ENCODE results near the gene SHISA3. TPM values are rescaled to one million over a fixed set of nuclear protein-coding genes. Genes with fewer than 3 reads are reported as not detected.
A peak's percentile ranks its signal among the peaks of the same experiment; 100 is the strongest.

SHISA3 gene
- polyA plus RNA-seq, 4 donors: 79.9 to 147 (median 91.2) TPM

GRCh38 chr4:42390622-42391354 is 6.5 kb upstream of the SHISA3 start:
- no peak for DNase-seq (ENCODE audit: low read depth in 4 of 4, low spot score in 2 of 4)

GRCh38 chr4:42391355-42391664 is 6.0 kb upstream of the SHISA3 start:
- DNase-seq (ENCODE audit: low read depth in 4 of 4, low spot score in 2 of 4): no peak

GRCh38 chr4:42391981-42392380 is 5.3 kb upstream of the SHISA3 start:
- DNase-seq (ENCODE audit: low read depth in 4 of 4, low spot score in 2 of 4): no peak

- no peak for DNase-seq (ENCODE audit: low read depth in 4 of 4, low spot score in 2 of 4)
Observed at GRCh38 chr4:42392436-42392835, 4.9 kb upstream of the SHISA3 start.

GRCh38 chr4:42395595-42395994 is 1.7 kb upstream of the SHISA3 start:
- no peak for DNase-seq (ENCODE audit: low read depth in 4 of 4, low spot score in 2 of 4)

GRCh38 chr4:42396361-42396751 is 932 bp upstream of the SHISA3 start:
- DNase-seq (ENCODE audit: low read depth in 4 of 4, low spot score in 2 of 4): no peak

GRCh38 chr4:42397635-42398170 is 415 bp downstream of the SHISA3 start:
- no peak for DNase-seq (ENCODE audit: low read depth in 4 of 4, low spot score in 2 of 4)

GRCh38 chr4:42398171-42398870 is 1.0 kb downstream of the SHISA3 start:
- no peak for DNase-seq (ENCODE audit: low read depth in 4 of 4, low spot score in 2 of 4)

- peak in 1 of 4 donors; percentile 73 for DNase-seq (ENCODE audit: low read depth in 4 of 4, low spot score in 2 of 4)
Observed at GRCh38 chr4:42398871-42399331, 1.6 kb downstream of the SHISA3 start.

- DNase-seq (ENCODE audit: low read depth in 4 of 4, low spot score in 2 of 4): no peak
Observed at GRCh38 chr4:42399393-42399792, 2.1 kb downstream of the SHISA3 start.

- no peak for DNase-seq (ENCODE audit: low read depth in 4 of 4, low spot score in 2 of 4)
Observed at GRCh38 chr4:42401171-42401570, 3.9 kb downstream of the SHISA3 start.

GRCh38 chr4:42404001-42404400 is 6.7 kb downstream of the SHISA3 start:
- no peak for DNase-seq (ENCODE audit: low read depth in 4 of 4, low spot score in 2 of 4)

- DNase-seq (ENCODE audit: low read depth in 4 of 4, low spot score in 2 of 4): no peak
Observed at GRCh38 chr4:42410446-42410845, 13.2 kb downstream of the SHISA3 start.

GRCh38 chr4:42411803-42412202 is 14.5 kb downstream of the SHISA3 start:
- no peak for DNase-seq (ENCODE audit: low read depth in 4 of 4, low spot score in 2 of 4)

GRCh38 chr4:42412251-42412650 is 15.0 kb downstream of the SHISA3 start:
- no peak for DNase-seq (ENCODE audit: low read depth in 4 of 4, low spot score in 2 of 4)

- DNase-seq (ENCODE audit: low read depth in 4 of 4, low spot score in 2 of 4): no peak
Observed at GRCh38 chr4:42415281-42415680, 18.0 kb downstream of the SHISA3 start.

- DNase-seq (ENCODE audit: low read depth in 4 of 4, low spot score in 2 of 4): no peak
Observed at GRCh38 chr4:42416017-42416416, 18.7 kb downstream of the SHISA3 start.

GRCh38 chr4:42417550-42417949 is 20.3 kb downstream of the SHISA3 start:
- DNase-seq (ENCODE audit: low read depth in 4 of 4, low spot score in 2 of 4): no peak

- no peak for DNase-seq (ENCODE audit: low read depth in 4 of 4, low spot score in 2 of 4)
Observed at GRCh38 chr4:42420140-42420539, 22.9 kb downstream of the SHISA3 start.

- DNase-seq (ENCODE audit: low read depth in 4 of 4, low spot score in 2 of 4): no peak
Observed at GRCh38 chr4:42425146-42426065, 28.1 kb downstream of the SHISA3 start.

GRCh38 chr4:42428036-42428435 is 30.7 kb downstream of the SHISA3 start:
- DNase-seq (ENCODE audit: low read depth in 4 of 4, low spot score in 2 of 4): no peak

All from left renal cortex interstitium (tissue), 4 donors.